ENCODE results near the gene LLGL2.

GRCh38 chr17:75570772-75571171 lies 45.3 kb downstream of the LLGL2 start:
- TF ChIP-seq, protein P1, sequence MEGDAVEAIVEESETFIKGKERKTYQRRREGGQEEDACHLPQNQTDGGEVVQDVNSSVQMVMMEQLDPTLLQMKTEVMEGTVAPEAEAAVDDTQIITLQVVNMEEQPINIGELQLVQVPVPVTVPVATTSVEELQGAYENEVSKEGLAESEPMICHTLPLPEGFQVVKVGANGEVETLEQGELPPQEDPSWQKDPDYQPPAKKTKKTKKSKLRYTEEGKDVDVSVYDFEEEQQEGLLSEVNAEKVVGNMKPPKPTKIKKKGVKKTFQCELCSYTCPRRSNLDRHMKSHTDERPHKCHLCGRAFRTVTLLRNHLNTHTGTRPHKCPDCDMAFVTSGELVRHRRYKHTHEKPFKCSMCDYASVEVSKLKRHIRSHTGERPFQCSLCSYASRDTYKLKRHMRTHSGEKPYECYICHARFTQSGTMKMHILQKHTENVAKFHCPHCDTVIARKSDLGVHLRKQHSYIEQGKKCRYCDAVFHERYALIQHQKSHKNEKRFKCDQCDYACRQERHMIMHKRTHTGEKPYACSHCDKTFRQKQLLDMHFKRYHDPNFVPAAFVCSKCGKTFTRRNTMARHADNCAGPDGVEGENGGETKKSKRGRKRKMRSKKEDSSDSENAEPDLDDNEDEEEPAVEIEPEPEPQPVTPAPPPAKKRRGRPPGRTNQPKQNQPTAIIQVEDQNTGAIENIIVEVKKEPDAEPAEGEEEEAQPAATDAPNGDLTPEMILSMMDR (IDR thresholded peaks at IDR 0.05; ENCODE audit: low read depth, low read length) = no peak
- no peak for TF ChIP-seq EZH2phosphoT487 (IDR thresholded peaks at IDR 0.05; ENCODE audit: low read depth)

All from OCI-LY3 (cell line).